ENCODE results near the gene TFDP1. TPM values are rescaled to one million over a fixed set of nuclear protein-coding genes. Genes with fewer than 3 reads are reported as not detected.

TFDP1 gene
- total RNA-seq, 4 donors from 2014 or later, result 24.3 to 164 (median 49.1) TPM

- no peak for DNase-seq
- intact Hi-C loops (cut with DNase I; ENCODE audit: low total_unique reads) (no loop called here), in situ Hi-C loops (cut with MboI; ENCODE audit: low pct_ligation_motif_present in 1 of 4, low pct_unique_long_range_greater_than_20kb in 1 of 4, low sequenced_read_pairs in 3 of 4) (no loop called here)
- Histone ChIP-seq H3K36me3 (no peaks in the 10 kb centered on the region), H3K27ac (no peak overlapping the region), H3K4me1 (no peaks in the 10 kb centered on the region), H3K9me3 (no peaks in the 10 kb centered on the region), H3K27me3 (no peaks in the 10 kb centered on the region), H3K4me3 (no peak overlapping the region)
- 91% methylated on average over 1 of the region's 1 CpG; no CpG with 5 or more reads in 1 of the 2 donors for WGBS, 2 donors (ENCODE audit: low coverage in 1 of 2)
- TF ChIP-seq POLR2AphosphoS5 (IDR thresholded peaks at IDR 0.05), result no peak
- no peak for TF ChIP-seq POLR2A (IDR thresholded peaks at IDR 0.05)
- no peak for TF ChIP-seq CTCF (IDR thresholded peaks at IDR 0.05)
- no peak for TF ChIP-seq EP300 (IDR thresholded peaks at IDR 0.05; ENCODE audit: low read depth)
These were observed 19.6 kb downstream of the TFDP1 start for GRCh38 chr13:113604186-113604585.

DNA sequence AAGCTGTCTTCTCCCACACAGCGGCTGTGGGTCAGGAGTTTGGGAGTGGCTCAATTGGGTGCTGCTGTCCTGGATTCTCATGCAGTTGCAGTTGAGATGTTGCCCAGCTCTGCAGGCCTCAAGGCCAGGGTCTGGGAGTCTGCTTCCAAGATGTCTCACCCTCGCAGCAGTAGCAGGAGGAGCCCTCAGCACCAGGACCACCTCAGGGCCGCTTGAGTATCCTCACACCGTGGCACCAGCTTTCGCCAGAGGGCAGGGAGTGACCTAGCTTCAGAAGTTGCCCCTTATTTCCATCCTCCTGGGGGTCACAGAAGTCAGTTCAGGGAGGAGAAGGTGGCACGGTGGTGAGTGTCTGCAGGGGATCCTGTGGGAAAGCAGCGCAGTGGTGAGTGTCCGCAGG is 20.9 kb downstream of the TFDP1 start:
- H3K4me3 ChIP-seq, result no peak overlapping the region
- TF ChIP-seq POLR2AphosphoS5 (IDR thresholded peaks at IDR 0.05) (no peak), CTCF (IDR thresholded peaks at IDR 0.05) (no peak), EP300 (IDR thresholded peaks at IDR 0.05; ENCODE audit: low read depth) (no peak)
- H3K27me3 ChIP-seq, result no peaks in the 10 kb centered on the region
- intact Hi-C loops (cut with DNase I; ENCODE audit: low total_unique reads), result no loop called here
- H3K9me3 ChIP-seq, result no peaks in the 10 kb centered on the region
- no peak overlapping the region for H3K27ac ChIP-seq
- in situ Hi-C loops (cut with MboI; ENCODE audit: low pct_ligation_motif_present in 1 of 4, low pct_unique_long_range_greater_than_20kb in 1 of 4, low sequenced_read_pairs in 3 of 4), result no loop called here
- H3K4me1 ChIP-seq, result no peaks in the 10 kb centered on the region
- no peaks in the 10 kb centered on the region for H3K36me3 ChIP-seq
- WGBS, 2 donors (ENCODE audit: low coverage in 1 of 2), result 99 to 100% methylated on average over 1 to 8 of the region's 8 CpGs
- DNase-seq, result no peak

- in situ Hi-C loops (cut with MboI; ENCODE audit: low pct_ligation_motif_present in 1 of 4, low pct_unique_long_range_greater_than_20kb in 1 of 4, low sequenced_read_pairs in 3 of 4) (no loop called here), intact Hi-C loops (cut with DNase I; ENCODE audit: low total_unique reads) (no loop called here)
- H3K27me3 ChIP-seq, result no peaks in the 10 kb centered on the region
- no peaks in the 10 kb centered on the region for H3K36me3 ChIP-seq
- H3K4me1 ChIP-seq, result no peaks in the 10 kb centered on the region
- TF ChIP-seq POLR2AphosphoS5 (IDR thresholded peaks at IDR 0.05) (no peak), CTCF (IDR thresholded peaks at IDR 0.05) (no peak), POLR2A (IDR thresholded peaks at IDR 0.05) (no peak), EP300 (IDR thresholded peaks at IDR 0.05; ENCODE audit: low read depth) (no peak)
- H3K27ac ChIP-seq, result no peak overlapping the region
- H3K9me3 ChIP-seq, result no peaks in the 10 kb centered on the region
- H3K4me3 ChIP-seq, result no peak overlapping the region
- WGBS, 2 donors (ENCODE audit: low coverage in 1 of 2), result 96% methylated on average over 4 to 32 of the region's 34 CpGs
- DNase-seq, result no peak
These were observed 21.4 kb downstream of the TFDP1 start for GRCh38 chr13:113605866-113606438.

- peaks cover 0 to 8% (median 0%) of the 10 kb centered on the region in 4 donors for H3K36me3 ChIP-seq
These were observed 22.7 kb downstream of the TFDP1 start for GRCh38 chr13:113607056-113607888.

More at GRCh38 chr13:113607056-113607888, 22.7 kb downstream of the TFDP1 start:
- no peaks in the 10 kb centered on the region for H3K9me3 ChIP-seq
- no peak for DNase-seq
- H3K27me3 ChIP-seq, result no peaks in the 10 kb centered on the region
- TF ChIP-seq POLR2A (IDR thresholded peaks at IDR 0.05) (no peak), CTCF (IDR thresholded peaks at IDR 0.05) (no peak), POLR2AphosphoS5 (IDR thresholded peaks at IDR 0.05) (no peak), EP300 (IDR thresholded peaks at IDR 0.05; ENCODE audit: low read depth) (no peak)
- no peaks in the 10 kb centered on the region for H3K4me1 ChIP-seq
- H3K27ac ChIP-seq, result no peak overlapping the region
- intact Hi-C loops (cut with DNase I; ENCODE audit: low total_unique reads), result no loop called here
- 92% methylated on average over 28 of the region's 28 CpGs; no CpG with 5 or more reads in 1 of the 2 donors for WGBS, 2 donors (ENCODE audit: low coverage in 1 of 2)
- no peak overlapping the region for H3K4me3 ChIP-seq
- in situ Hi-C loops (cut with MboI; ENCODE audit: low pct_ligation_motif_present in 1 of 4, low pct_unique_long_range_greater_than_20kb in 1 of 4, low sequenced_read_pairs in 3 of 4), result no loop called here

All from transverse colon (tissue), 4 donors.